Type B pancreatic cell (in vitro differentiated cells): ENCODE data around the gene PITX1. TPM values are rescaled to one million over a fixed set of nuclear protein-coding genes. Genes with fewer than 3 reads are reported as not detected.

ENCODE experiments used
- DNase-seq: peaks from one replicate; pipeline ENCODE4 v3.0.0; 2021; ENCODE audit warnings: mixed read lengths; ENCODE audit not compliant: unreplicated experiment; ENCODE audit errors: extremely low spot score
- H3K27ac Mint-ChIP-seq: 2 replicates; pipeline ENCODE4 v1.8.0; 2021; ENCODE audit warnings: mild to moderate bottlenecking, mixed read lengths
- H3K27me3 Mint-ChIP-seq: 2 replicates; pipeline ENCODE4 v1.8.0; 2021; ENCODE audit warnings: mixed read lengths
- H3K36me3 Mint-ChIP-seq: 2 replicates; pipeline ENCODE4 v1.8.0; 2021; ENCODE audit warnings: mixed read lengths
- H3K4me1 Mint-ChIP-seq: one replicate; pipeline ENCODE4 v1.8.0; 2021; ENCODE audit warnings: mixed read lengths; ENCODE audit not compliant: unreplicated experiment
- H3K4me3 Mint-ChIP-seq: 2 replicates; pipeline ENCODE4 v1.8.0; 2021; ENCODE audit warnings: mild to moderate bottlenecking, mixed read lengths
- H3K9me3 Mint-ChIP-seq: 2 replicates; pipeline ENCODE4 v1.8.0; 2021; ENCODE audit warnings: mixed read lengths
- total RNA-seq: library from RNA; stranded (reverse); gene quantifications from 2 replicates; pipeline ENCODE4 v1.2.1, GENCODE V29; 2021; ENCODE audit warnings: low replicate concordance
- TF ChIP-seq, protein P1 (sequence below): fragments of 200-600 bp; sonication (generic); conservative IDR thresholded peaks from 2 replicates; pipeline ENCODE4 v1.5.0; 2021; ENCODE audit warnings: antibody characterized with exemption, mild to moderate bottlenecking

PITX1 gene
- total RNA-seq, 1 donor from 2014 or later, result 6.3 TPM

DNA sequence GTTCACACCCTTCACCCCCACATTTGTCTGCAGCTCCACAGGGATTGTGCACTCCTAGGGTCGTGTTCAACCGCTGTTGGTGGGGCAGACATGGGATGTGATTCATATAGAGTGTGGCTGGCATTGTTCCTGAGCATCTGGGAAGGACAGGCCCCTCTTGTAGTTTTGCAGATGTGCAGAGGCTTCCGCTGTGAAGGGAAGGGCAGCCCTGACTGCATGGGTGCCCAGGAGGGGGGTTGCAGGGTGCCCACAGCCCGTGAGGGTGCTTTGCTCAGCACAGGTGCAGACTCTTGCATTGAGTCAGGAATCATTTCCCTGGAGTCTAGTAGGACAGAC lies 30.2 kb upstream of the PITX1 start:
- Mint-ChIP-seq H3K4me3 (no peak overlapping the region), H3K27ac (no peak overlapping the region), H3K27me3 (peaks cover 72% of the 10 kb centered on the region), H3K4me1 (no peaks in the 10 kb centered on the region), H3K9me3 (no peaks in the 10 kb centered on the region), H3K36me3 (no peaks in the 10 kb centered on the region)
- DNase-seq, result no peak
- TF ChIP-seq, protein P1, sequence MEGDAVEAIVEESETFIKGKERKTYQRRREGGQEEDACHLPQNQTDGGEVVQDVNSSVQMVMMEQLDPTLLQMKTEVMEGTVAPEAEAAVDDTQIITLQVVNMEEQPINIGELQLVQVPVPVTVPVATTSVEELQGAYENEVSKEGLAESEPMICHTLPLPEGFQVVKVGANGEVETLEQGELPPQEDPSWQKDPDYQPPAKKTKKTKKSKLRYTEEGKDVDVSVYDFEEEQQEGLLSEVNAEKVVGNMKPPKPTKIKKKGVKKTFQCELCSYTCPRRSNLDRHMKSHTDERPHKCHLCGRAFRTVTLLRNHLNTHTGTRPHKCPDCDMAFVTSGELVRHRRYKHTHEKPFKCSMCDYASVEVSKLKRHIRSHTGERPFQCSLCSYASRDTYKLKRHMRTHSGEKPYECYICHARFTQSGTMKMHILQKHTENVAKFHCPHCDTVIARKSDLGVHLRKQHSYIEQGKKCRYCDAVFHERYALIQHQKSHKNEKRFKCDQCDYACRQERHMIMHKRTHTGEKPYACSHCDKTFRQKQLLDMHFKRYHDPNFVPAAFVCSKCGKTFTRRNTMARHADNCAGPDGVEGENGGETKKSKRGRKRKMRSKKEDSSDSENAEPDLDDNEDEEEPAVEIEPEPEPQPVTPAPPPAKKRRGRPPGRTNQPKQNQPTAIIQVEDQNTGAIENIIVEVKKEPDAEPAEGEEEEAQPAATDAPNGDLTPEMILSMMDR, result no peak

DNA sequence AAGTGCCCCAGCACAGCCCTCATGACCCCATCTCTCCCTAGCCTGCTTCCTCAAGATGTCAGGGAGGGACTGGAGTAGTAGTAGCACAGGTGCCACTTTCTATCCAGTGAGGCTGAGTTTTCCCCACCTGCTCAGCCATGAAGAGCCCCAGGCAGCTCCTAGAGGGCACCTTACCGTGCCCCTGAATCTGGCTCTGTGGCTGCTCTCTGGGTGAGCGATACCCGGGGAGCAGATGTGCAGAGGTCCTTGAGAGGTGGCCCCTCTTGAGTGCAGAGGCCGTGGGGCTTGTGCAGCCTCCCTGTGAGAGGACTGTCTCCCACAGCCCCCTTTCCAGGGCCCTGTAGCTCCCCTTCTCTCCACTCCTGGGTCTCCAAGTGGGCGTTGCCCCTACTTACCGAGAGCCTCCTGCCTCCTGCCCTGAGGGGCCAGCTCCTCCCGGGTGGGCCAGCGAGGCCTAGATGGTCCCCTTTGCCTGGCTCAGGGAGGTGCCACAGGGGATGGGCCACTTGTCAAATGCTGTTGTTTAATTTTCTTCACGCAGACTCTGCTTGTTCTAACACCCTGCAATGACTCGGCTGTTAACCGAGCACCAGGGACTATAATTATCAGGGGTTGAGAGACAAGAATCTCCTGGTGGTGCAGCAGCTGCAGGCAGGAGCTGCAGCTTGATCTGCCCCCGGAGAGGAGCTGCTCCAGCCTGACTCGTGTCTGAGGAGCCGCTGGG lies 29.6 kb upstream of the PITX1 start:
- H3K27ac Mint-ChIP-seq, result no peak overlapping the region
- no peak overlapping the region for H3K4me3 Mint-ChIP-seq
- H3K27me3 Mint-ChIP-seq, result peaks cover 75% of the 10 kb centered on the region
- no peaks in the 10 kb centered on the region for H3K9me3 Mint-ChIP-seq
- no peaks in the 10 kb centered on the region for H3K36me3 Mint-ChIP-seq
- no peak for DNase-seq
- TF ChIP-seq, protein P1, result no peak
- no peaks in the 10 kb centered on the region for H3K4me1 Mint-ChIP-seq

DNA sequence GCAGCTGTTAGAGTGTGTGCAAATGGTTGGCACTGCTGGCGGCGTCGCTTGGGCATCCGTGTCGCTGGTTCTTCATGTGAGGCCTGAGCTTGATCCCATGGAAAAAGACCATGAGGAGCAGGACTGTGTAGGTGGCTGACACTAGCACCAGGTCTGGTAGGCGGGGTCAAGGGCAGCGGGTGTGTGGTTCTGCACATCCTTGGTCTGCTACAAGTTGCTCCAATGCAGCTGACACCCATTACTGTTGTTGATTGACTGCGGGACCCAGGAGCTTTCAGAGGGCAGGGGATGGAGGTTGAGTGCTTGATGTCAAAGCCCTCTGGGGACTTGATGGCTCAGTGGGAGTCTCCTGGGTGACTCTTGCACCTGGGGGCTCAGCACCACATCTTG lies 29.0 kb upstream of the PITX1 start:
- no peak overlapping the region for H3K27ac Mint-ChIP-seq
- no peak for DNase-seq
- TF ChIP-seq, protein P1, result no peak
- H3K36me3 Mint-ChIP-seq, result no peaks in the 10 kb centered on the region
- peaks cover 79% of the 10 kb centered on the region for H3K27me3 Mint-ChIP-seq
- no peaks in the 10 kb centered on the region for H3K4me1 Mint-ChIP-seq
- H3K4me3 Mint-ChIP-seq, result no peak overlapping the region
- no peaks in the 10 kb centered on the region for H3K9me3 Mint-ChIP-seq

DNA sequence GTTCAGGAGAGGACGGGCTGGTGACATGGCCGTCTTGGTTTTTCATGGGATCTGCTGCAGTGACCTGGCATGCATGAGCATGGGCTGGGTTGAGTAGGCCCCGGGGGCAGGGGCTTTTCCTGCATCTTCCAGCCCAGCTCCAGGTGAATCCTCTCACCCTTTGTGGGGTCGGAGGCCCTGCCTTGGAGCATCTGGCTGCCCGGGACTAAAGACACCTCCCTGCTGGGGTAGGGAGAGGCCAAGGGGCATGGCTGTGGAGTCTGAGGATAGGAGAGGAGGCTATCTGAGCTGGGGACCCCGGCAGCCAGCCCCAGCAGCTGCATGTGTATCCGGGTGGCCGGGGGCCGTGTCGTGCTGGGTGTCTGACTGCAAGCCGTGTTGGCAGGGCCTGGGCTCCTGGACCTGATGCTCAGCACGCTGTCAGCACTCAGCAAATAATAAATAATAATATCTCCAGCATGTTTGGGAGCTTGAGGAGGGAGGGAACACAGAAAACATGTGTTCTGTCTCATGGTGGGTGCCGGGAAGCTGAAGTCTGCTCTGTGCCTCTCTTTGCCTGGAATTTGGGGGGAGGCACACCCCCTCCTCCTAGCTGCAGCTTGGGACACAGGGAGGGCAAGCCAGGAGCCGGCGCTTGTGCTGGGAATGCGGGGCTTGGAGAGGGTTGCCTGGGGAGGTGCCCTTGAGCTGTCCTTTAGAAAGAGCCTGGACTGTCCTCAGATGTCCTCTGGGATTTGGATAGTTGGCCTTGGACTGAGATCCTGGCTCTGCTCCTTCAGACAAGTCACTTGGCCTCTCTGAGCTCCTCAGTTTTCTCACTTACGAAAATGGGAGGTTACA lies 28.4 kb upstream of the PITX1 start:
- H3K4me3 Mint-ChIP-seq, result no peak overlapping the region
- no peak overlapping the region for H3K27ac Mint-ChIP-seq
- peaks cover 81% of the 10 kb centered on the region for H3K27me3 Mint-ChIP-seq
- H3K9me3 Mint-ChIP-seq, result no peaks in the 10 kb centered on the region
- TF ChIP-seq, protein P1, result no peak
- DNase-seq, result no peak
- no peaks in the 10 kb centered on the region for H3K36me3 Mint-ChIP-seq
- no peaks in the 10 kb centered on the region for H3K4me1 Mint-ChIP-seq

DNA sequence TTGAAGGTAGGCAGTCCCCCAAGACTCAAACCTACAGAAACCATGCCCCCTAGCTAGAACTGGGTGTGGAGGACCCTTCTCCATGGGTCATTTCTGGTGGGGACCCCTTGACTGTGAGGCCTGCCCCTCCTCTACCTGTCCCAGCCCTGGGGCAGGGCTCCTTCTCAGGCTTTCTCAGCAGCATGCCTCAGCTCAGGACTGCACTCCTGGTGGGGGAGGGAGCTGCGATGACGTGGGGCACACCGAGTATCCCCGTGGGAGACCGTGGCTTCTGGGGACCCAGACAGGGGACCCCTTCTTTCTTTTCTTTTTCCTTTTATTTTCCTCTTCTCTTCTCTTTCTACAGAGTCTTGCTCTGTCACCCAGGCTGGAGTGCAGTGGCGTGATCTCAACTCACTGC lies 27.0 kb upstream of the PITX1 start:
- Mint-ChIP-seq H3K9me3 (no peaks in the 10 kb centered on the region), H3K4me1 (no peaks in the 10 kb centered on the region), H3K27ac (no peak overlapping the region), H3K36me3 (no peaks in the 10 kb centered on the region), H3K27me3 (peaks cover 84% of the 10 kb centered on the region), H3K4me3 (no peak overlapping the region)
- DNase-seq, result no peak
- TF ChIP-seq, protein P1, result no peak
